Measurements from ENCODE around the gene TBC1D4.

DNA sequence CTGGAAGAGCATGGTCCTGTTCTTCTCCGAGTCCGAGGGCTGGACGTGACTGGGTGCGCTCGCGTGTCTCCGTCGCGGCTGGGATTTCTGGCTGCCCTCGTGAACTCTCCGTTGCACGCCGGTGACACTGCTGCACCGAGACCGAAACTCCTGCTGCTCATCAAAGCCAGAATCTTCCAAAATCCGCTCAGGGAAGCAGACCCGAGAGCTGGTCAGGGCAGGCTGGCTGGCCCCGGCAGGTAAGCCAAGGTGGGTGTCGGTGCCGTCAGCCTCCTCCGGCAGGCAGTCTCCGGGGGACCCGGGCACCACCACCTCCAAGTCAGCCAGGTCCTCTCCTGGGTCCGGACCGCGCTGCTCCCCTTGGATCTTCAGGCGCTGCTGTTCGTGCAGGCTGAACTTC is 119.9 kb downstream of the TBC1D4 start:
- no peak for TF ChIP-seq FOXP2 (optimal IDR thresholded peaks at IDR 0.05; ENCODE audit: control extremely low read depth, extremely low read length, insufficient read depth)
- no peak for TF ChIP-seq EZH2 (IDR thresholded peaks at IDR 0.05)
- no peak for TF ChIP-seq POLR2AphosphoS5 (IDR thresholded peaks at IDR 0.05; ENCODE audit: borderline replicate concordance, low read depth, low read length)

Data from SK-N-MC (cell line).